Bone marrow (tissue), 2 donors: ENCODE results near the gene PVR.
"Not testable (repeated sequence)": the region's sequence is repeated elsewhere in the genome, so short reads cannot be mapped to it uniquely, and the experiment has no call there.

ENCODE experiments used
- DNase-seq, 2 donors: peaks; one replicate each; lab custom pipeline; 2025; lab: John Stamatoyannopoulos, UW

Gene PVR

GRCh38 chr19:44645407-44646048, 1.8 kb downstream of the PVR start:
- DNase-seq: no peak

GRCh38 chr19:44646049-44646416, 2.3 kb downstream of the PVR start:
- DNase-seq: no peak

DNA sequence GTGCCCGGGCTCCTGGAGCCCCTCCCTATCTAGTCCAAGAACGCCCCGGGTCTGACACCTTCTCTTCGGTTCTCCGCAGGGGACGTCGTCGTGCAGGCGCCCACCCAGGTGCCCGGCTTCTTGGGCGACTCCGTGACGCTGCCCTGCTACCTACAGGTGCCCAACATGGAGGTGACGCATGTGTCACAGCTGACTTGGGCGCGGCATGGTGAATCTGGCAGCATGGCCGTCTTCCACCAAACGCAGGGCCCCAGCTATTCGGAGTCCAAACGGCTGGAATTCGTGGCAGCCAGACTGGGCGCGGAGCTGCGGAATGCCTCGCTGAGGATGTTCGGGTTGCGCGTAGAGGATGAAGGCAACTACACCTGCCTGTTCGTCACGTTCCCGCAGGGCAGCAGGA, 3.4 kb downstream of the PVR start:
- DNase-seq: no peak

GRCh38 chr19:44648631-44649251, 5.0 kb downstream of the PVR start:
- DNase-seq: no peak

- DNase-seq: no peak
Observed at GRCh38 chr19:44649578-44650145, 6.0 kb downstream of the PVR start.

DNA sequence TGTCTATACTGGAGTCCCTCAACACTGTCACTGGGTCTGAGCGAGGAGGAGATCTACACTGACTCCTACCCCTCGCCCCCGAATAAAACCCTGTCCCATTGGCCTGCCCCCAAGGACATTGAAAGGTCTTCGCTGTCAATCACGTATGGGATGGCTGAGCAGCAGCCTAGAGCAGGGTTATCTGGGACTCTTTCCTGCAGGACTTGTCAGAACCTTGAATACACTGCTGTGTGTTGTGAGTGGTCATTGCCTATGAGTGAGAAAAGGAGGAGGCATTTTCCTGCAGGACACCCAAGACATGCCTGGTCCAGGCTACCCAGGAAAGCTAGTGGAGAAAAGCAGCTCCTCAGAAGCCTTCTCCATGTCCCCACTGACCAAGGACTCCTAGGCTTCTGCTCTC, 9.6 kb downstream of the PVR start:
- DNase-seq: no peak

- peak; percentile 56 to 70 for DNase-seq
Observed at GRCh38 chr19:44653977-44654774, 10.5 kb downstream of the PVR start.

DNA sequence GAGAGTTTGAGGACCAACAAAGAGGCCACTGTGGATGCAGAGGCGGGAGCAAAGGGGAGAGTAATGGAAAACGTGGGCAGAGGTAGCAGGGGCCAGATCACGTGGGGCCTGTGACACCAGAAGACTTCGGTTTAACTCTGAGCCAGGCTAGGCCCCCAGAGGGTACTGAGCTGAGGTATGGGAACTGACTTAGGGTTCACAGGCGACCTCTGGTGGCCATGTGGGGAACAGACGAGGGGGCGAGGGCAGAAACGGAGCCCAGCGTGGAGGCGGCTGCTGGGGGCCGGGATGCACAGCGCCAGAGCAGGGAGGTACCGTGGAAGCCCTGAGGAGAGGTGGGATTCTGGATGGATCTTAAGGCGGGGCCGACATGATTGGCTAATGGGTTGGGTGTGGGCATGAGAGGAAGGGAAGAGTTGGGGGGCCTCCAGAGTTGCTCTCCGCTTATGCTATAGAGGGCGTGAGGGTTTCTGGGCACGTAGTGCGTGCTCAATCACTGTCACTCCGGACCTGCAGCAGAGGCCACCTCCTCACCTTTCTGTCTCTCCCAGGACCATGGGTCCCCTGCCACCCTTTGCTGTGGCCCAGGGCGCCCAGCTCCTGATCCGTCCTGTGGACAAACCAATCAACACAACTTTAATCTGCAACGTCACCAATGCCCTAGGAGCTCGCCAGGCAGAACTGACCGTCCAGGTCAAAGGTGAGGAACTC, 13.7 kb downstream of the PVR start:
- DNase-seq: peak; percentile 26 to 54

DNA sequence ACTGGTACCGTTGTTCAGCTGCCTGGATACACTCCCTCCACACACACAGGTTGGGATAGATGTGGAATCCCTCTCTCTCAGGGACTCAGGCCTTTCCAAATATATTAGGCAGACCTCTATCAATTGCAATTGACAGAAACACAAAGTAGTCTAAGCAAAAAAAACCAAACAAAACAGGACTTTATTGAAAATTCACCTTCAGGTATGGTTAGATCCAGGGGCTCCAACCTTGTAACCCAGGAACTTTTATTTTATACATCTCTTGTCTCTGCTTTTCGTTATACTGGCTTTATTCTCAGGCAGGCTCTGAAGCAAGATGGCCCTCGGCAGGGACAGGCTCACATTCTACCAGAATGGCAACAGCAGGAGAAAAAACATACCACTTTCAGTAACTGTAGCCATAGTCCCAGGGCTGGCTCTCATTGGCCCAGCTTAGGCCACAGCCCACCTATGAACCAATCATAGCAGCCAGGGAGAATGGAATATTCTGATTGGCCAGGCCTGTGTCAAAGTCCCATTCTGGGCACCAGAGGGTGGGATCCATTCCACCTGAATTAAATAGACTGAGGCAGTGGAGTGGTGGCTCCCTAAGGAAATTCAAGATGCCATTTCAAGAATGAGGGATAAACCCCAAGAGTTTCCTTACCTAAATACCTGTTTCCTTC, 14.5 kb downstream of the PVR start:
- no peak for DNase-seq

- DNase-seq: no peak
Observed at GRCh38 chr19:44660081-44660480, 16.4 kb downstream of the PVR start.

DNA sequence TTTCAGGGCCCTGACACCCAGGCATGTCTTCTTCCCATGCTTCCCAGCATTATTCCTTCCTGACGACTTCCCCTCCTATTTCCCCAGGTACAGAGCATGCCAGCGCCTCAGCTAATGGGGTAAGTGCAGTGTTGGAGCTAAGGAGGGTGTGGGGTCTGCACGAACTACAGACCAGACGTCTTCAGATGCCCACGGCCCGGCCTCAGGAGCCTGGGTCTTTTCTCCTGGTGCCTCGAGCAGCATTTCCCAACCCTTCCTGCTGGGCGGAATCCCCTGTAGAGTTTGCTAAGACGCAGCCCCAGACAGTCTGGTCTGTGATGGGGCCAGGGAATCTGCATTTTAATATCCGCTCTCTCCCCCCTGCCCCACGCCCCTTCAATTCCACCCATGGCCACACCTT, 17.5 kb downstream of the PVR start:
- no peak for DNase-seq

DNA sequence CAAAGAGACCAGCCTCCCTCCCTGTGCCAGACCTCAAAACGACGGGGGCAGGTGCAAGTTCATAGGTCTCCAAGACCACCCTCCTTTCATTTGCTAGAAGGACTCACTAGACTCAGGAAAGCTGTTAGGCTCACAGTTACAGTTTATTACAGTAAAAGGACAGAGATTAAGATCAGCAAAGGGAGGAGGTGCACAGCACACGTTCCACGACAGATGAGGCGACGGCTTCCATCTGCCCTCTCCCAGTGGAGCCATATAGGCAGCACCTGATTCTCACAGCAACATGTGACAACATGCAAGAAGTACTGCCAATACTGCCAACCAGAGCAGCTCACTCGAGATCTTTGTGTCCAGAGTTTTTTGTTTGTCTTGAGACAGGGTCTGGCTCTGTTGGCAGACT, 18.2 kb downstream of the PVR start:
- DNase-seq: no peak

- DNase-seq: no peak
Observed at GRCh38 chr19:44662691-44663385, 19.1 kb downstream of the PVR start.

- DNase-seq: no peak
Observed at GRCh38 chr19:44663996-44664395, 20.3 kb downstream of the PVR start.

DNA sequence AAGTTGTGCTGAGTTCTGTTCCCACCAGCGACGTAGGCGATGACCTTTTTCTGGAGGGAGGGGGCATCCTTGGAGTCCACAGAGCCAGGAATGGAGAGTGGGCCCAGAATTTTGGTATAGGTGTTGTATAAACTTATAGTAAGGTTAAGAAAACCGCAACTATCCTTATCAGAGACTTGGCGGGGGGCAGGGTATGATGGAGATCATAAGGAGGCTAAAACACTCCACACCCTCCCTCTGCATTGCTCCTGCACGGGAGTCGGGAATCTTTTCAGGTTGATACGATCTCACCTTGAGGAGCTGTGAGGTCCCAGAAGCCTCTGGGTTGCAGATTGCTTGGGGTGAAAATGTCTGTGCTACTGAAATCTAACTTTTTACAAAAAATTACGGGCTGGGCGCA, 21.3 kb downstream of the PVR start:
- no peak for DNase-seq

- DNase-seq: no peak
Observed at GRCh38 chr19:44666852-44667556, 23.3 kb downstream of the PVR start.

DNA sequence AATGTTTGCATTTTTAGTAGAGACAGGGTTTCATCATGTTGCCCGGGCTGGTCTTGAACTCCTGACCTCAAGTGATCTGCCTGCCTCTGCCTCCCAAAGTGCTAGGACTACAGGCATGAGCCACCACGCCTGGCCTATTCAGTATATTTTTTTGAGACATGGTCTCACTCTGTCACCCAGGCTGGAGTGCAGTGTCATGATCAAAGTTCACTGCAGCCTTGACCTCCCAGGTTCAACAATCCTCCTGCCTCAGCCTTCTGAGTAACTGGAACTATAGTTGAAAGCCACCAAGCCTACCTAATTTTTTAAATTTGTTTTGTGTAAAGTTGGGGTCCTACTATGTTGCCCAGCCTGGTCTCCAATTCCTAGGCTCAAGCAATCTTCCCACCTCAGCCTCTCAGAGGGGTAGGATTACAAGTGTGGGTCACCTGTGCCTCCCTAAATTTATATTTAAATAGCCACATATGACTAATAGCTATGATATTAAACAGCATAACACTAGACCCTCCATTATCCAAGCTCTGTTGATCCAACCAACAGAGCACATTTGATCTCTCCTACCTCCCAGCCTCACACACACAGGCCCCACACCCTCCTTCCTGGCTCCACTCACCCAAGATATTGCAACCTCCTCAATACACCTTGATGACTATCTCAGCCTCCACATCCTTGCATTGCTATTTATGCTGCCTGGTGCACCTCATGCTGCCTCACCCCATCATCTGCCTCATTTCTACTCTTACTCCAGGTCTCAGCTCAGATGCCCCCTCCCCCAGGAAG, 25.5 kb downstream of the PVR start:
- DNase-seq: no peak

GRCh38 chr19:44670027-44670426, 26.3 kb downstream of the PVR start:
- not testable (repeated sequence) for DNase-seq

DNA sequence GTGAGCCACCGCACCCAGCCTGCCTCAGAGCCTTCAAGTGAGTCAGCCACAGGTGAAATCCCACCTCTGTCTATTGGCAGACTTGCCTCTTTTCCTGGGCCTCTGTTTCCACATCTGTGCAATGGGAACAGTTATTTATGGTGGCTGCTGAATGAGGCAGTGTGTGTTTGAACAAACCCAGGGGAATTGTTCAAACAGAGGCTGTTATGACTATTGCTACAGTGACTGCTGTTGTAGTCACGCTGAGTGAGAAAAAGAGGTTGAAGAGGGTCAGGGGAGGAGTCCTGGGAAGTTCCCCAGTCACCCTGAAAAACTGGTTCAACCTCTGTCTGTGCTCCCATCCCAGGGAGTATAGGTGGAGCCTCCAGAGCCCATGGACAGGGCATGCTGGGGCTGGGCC, 27.7 kb downstream of the PVR start, which contains the start of gene CEACAM19:
TSS of gene CEACAM19 (plus strand) at position 83 of the 400 bp plus-strand sequence. CDS start 450 bp downstream, outside the sequence.
- DNase-seq: no peak

GRCh38 chr19:44672226-44672625, 28.5 kb downstream of the PVR start:
- DNase-seq: no peak
